ENCODE data around the gene GBX2. TPM values are rescaled to one million over a fixed set of nuclear protein-coding genes. Genes with fewer than 3 reads are reported as not detected.
A peak's percentile ranks its signal among the peaks of the same experiment; 100 is the strongest.

GBX2 gene
- total RNA-seq, 1 experiment from 2014 or later, result 0.31 TPM

- H4K20me1 ChIP-seq (ENCODE audit: control insufficient read depth, insufficient read depth, insufficient read length), result no peaks in the 10 kb centered on the region
- H2BK5ac ChIP-seq (ENCODE audit: insufficient read length, low read length), result no peak overlapping the region
- H4K5ac ChIP-seq (ENCODE audit: insufficient read length, low read depth, low read length), result no peak overlapping the region
- no peak overlapping the region for H3K4me3 Mint-ChIP-seq
- no peaks in the 10 kb centered on the region for H3K79me1 ChIP-seq (ENCODE audit: insufficient read depth, low read depth, low read length, poor library complexity, severe bottlenecking)
- H3K23me2 ChIP-seq (ENCODE audit: insufficient read length, low read depth, low read length, poor library complexity, severe bottlenecking), result no peaks in the 10 kb centered on the region
- H2AFZ ChIP-seq (ENCODE audit: low read length), result no peak overlapping the region
- H3K36me3 Mint-ChIP-seq (ENCODE audit: insufficient read depth in 1 of 3, low read depth in 3 of 3), result no peaks in the 10 kb centered on the region
- H3K14ac ChIP-seq (ENCODE audit: insufficient read depth, low read length), result no peak overlapping the region; the same call in 1 of the 2 replicates
- H3K23ac ChIP-seq (ENCODE audit: insufficient read length, low read depth, low read length), result no peak overlapping the region
- H3K27me3 ChIP-seq (ENCODE audit: insufficient read depth, low read length), result no peaks in the 10 kb centered on the region
- no CpG with 5 or more reads among the region's 10 CpGs for WGBS (ENCODE audit: extremely low coverage, insufficient read length, low lambda C conversion rate)
- no peaks in the 10 kb centered on the region for H3K9me3 Mint-ChIP-seq
- H2BK20ac ChIP-seq (ENCODE audit: low read depth, low read length, poor library complexity, severe bottlenecking), result no peak overlapping the region
- H3K56ac ChIP-seq (ENCODE audit: insufficient read length, low read depth, low read length), result no peak overlapping the region
- no peak overlapping the region for H2BK15ac ChIP-seq (ENCODE audit: low read depth, low read length)
- H3T11ph ChIP-seq (ENCODE audit: low read length), result no peak overlapping the region
- peaks cover 0 to 4% of the 10 kb centered on the region in 2 experiments; a peak in 1 of 4 replicates for H3K4me1 Mint-ChIP-seq
- DNase-seq, result no peak
- peaks cover 9% of the 10 kb centered on the region for H3K27me3 Mint-ChIP-seq (ENCODE audit: low read depth)
- H2BK120ac ChIP-seq (ENCODE audit: low read depth, low read length, poor library complexity, severe bottlenecking), result no peak overlapping the region
- no peak overlapping the region for H3K4me2 ChIP-seq (ENCODE audit: insufficient read depth, insufficient read length, low read length)
- H4K8ac ChIP-seq (replicated peaks; ENCODE audit: insufficient read length, low read depth, low read length), result no peak overlapping the region
- no peaks in the 10 kb centered on the region for H3K79me2 ChIP-seq (ENCODE audit: insufficient read depth, low read length)
- no peak overlapping the region for H2AK5ac ChIP-seq (ENCODE audit: insufficient read length, low read length)
- no peak overlapping the region for H3K18ac ChIP-seq (ENCODE audit: insufficient read length, low read depth, low read length)
- no peak overlapping the region for H3K4ac ChIP-seq (ENCODE audit: low read depth, low read length)
- no peaks in the 10 kb centered on the region for H3K9me3 ChIP-seq (ENCODE audit: control insufficient read depth, low read depth, low read length)
- no peak overlapping the region for H3K27ac ChIP-seq (ENCODE audit: insufficient read length, low read depth, low read length)
- H3K9ac ChIP-seq (ENCODE audit: extremely low read depth, insufficient read length, low read length), result no peak overlapping the region
- no peak overlapping the region for H4K91ac ChIP-seq (ENCODE audit: insufficient read length, low read depth, low read length)
- H3K27ac Mint-ChIP-seq, result no peak overlapping the region
- no peaks in the 10 kb centered on the region for H3K4me1 ChIP-seq (ENCODE audit: insufficient read depth, low read length)
- peak; percentile 37; the same call in 2 of the 3 replicates for TF ChIP-seq CTCF (conservative IDR thresholded peaks at IDR 0.05)
- no peak overlapping the region for H2BK12ac ChIP-seq (ENCODE audit: insufficient read length, low read depth, low read length)
Measured at GRCh38 chr2:236193026-236193425, 24.8 kb upstream of the GBX2 start.
